AG09309 (cell line): Measurements from ENCODE around the gene KCNJ1.

Experiments used
- DNase-seq: peaks from one replicate; pipeline ENCODE4 v3.0.0-alpha.2; 2010; ENCODE audit warnings: low read depth
- H3K4me3 ChIP-seq: 2 replicates; pipeline ENCODE4 v1.5.1; 2011; ENCODE audit warnings: mild to moderate bottlenecking, low read depth, low read length, moderate library complexity; ENCODE audit not compliant: control insufficient read depth
- TF ChIP-seq, protein P1 (sequence below): IDR thresholded peaks from 2 replicates; pipeline ENCODE4 v1.5.1; 2011; ENCODE audit warnings: mild to moderate bottlenecking, low read depth, low read length, inconsistent platforms; ENCODE audit not compliant: insufficient read depth, control insufficient read depth; ENCODE audit errors: missing control alignments

KCNJ1 gene

DNA sequence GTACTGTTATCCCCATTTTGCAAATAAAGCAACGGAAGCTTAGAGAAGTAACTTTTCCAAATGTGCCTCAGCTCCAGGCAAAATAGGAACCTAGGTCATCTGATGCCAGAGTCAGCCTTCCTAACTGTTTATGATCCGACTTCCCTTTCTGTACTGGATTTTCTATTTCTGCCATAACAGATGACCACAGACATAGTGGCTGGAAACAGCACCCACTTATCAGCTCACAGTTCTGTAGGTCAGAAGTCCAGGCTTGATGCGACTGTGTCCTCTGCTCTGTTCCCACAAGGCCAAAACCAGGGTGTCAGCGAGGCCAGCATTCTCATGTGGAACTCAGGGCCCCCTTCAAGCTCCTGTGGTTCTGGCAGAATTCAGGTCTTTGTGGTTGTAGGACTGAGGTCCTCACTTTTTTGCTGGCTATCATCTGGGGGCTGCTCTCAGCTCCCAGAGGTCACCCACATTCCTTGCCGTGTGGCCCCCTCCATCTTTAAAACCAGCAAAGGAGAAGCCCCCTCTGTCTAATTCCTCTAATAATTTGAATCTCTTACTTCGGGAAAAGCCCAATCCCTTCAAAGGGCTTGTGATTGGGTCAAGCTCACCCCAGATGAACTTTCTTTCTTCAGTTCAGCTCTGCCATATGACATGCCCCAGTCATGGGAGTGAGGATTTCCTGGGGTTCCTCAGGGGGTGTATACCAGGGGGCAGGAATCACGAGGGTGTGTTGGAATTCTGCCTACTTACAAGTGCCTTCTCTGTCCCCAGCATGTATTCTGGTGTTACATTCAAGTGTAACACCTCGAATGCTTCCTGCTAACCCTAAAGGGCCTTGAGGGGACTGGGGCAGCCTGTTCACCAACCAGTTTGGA lies 39.3 kb upstream of the KCNJ1 start:
- no peak for DNase-seq
- H3K4me3 ChIP-seq = no peak overlapping the region
- TF ChIP-seq, protein P1, sequence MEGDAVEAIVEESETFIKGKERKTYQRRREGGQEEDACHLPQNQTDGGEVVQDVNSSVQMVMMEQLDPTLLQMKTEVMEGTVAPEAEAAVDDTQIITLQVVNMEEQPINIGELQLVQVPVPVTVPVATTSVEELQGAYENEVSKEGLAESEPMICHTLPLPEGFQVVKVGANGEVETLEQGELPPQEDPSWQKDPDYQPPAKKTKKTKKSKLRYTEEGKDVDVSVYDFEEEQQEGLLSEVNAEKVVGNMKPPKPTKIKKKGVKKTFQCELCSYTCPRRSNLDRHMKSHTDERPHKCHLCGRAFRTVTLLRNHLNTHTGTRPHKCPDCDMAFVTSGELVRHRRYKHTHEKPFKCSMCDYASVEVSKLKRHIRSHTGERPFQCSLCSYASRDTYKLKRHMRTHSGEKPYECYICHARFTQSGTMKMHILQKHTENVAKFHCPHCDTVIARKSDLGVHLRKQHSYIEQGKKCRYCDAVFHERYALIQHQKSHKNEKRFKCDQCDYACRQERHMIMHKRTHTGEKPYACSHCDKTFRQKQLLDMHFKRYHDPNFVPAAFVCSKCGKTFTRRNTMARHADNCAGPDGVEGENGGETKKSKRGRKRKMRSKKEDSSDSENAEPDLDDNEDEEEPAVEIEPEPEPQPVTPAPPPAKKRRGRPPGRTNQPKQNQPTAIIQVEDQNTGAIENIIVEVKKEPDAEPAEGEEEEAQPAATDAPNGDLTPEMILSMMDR = no peak

DNA sequence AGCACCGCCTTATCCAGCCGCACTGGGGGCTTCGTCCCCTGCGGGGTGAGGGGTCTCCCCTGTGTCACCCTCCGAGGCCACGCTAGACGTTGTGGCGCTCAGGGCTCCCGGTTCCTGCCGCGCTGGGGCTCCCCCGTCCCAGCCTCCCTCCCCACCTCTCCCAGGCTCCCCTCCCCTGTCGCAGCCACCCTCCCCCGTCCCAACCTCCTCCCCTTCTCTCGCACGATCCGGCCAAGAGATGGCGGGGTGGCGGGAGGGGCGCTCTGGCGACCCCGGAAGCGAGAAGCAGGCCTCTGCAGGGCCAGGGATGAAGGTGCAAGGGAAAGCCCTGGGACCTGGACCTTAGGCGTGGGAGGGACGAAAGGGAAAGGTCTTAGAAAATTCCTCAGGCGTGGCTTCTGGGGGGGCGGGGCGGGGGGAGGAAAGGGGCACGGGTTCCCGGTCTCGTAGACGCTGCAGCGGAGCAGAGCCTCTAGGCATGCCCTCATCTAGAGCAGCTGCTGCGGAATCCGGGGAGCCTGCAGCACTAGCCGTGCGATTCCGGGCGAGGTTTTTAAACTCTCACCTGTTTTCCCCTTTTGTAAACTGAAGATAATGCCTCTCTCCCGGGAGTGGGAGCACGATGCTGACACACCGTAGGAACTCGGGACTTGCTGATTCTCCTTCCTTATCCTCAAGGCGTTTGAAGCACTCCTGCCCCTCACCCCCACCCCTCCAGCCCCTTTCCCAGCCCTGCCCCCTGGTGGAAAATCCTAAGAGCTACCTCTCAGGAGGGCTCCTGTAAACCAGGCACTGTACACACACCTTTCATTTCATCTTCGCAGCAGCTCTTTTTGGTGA lies 38.5 kb upstream of the KCNJ1 start:
- peak overlapping the region; percentile 62 for H3K4me3 ChIP-seq
- DNase-seq = no peak
- TF ChIP-seq, protein P1 = peak; percentile 44

DNA sequence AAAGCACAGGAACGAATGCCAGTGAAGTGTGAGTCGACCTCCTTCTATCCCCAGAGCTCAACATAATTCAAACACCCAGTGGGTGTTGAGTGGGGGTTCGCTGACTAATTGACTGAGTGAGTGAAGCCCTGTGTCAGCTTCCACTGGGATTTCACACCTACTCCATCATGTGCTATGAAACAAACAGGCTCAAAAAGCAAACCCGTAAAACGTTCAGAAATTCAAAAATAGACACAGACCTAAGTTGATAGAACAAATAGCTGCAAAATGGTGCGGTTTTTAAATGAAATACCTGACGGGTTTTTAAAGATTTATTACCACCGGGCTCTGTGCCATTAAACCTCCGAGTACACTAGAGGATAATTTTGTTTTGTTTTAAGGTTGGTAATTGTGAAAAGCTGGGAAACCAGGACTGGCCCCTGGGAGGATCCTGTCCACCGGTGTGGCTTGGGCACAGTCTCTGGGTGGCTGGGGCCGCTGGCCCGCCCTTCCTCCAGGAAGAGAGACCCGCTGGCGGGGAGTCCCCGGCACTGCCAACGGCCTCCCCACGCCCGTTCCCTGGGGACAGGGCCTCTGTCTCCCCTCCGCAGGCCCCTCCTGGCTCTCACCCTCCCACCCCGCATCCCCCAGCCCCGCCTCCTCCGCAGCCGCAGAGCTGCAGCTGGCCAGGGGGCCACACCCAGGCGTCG lies 37.7 kb upstream of the KCNJ1 start:
- DNase-seq = no peak
- TF ChIP-seq, protein P1 = no peak
- H3K4me3 ChIP-seq = peak overlapping the region; percentile 62

DNA sequence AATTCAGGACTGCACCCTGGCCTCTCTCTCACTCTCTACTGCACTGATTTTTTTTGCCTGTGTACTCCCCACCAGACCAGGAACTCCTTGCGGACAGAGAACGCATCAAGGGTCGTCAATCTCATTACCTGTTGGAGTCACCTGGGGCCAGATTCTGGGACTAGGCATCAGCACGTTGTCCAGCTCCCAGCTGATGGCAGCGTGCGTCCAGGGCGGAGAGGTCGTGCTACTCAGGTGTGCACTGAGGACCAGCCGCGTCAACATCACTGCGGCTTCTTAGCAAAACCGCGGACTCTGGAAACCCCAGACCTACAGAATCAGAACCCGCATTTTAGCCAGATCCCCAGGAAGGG lies 37.2 kb upstream of the KCNJ1 start:
- H3K4me3 ChIP-seq = no peak overlapping the region
- DNase-seq = no peak
- TF ChIP-seq, protein P1 = no peak

DNA sequence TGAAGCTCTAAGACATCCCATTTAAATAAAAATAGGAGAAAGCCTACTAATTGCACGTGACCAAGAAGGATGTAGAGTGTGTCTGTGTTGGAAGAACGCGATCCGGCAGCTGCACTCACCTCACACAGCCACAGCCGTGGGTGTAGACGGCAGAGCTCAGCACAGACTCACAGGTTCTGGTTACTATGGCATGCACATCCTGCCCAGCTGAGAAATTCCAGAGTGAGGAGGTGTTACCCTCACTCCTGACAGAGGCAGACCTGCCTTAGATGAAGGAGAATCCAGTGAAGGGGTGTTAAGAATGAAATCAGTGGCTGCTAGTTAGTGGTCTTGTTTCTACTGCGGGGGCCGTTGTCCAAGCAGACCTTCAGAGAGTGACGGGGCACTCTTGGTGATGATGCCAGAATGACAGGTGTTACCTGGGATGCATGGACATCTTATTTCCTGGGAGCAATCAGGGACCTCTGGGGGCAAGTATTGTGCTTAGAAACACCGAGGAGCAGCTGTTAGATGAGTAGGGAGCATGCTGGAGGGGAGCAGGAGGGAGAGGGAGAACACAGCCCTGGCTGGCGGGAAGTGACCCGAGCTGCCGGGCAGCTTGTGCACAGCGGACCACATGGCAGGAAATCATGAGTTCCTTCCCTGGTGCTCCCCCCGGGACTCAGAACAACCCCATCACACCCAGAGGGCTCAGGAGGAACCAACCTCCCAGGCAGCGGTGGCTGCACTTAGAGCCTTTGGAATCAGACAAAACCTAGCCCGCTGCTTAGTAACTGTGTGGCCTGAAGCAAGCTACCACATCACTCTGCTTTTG lies 36.4 kb upstream of the KCNJ1 start:
- TF ChIP-seq, protein P1 = no peak
- no peak for DNase-seq
- no peak overlapping the region for H3K4me3 ChIP-seq

DNA sequence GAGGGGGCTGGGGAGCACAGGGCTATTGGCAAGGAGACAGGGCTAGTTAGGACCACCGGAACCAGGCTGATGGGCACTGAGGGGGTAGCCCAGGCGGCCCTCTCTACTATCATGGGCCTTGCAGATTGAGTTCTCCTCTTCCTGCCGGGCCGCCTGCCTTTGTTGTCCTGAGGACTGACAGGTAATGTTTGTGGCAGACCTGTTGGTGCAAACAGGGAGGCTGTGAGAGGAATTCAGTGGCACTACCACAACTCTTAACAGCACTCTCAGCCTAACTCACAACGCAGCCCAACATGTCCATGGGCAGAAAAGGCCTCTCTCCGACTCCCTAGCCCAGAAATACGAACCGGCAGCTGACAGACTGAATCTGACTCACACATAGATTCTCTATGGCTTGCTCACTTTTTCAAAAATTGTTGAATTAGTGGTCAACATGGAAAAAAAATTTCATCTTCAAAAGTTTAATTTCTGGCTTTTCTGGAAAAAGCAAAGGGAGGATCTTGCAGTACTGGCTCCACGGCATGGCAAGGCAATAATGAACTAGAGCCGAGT lies 35.5 kb upstream of the KCNJ1 start:
- H3K4me3 ChIP-seq = no peak overlapping the region
- TF ChIP-seq, protein P1 = no peak
- peak; percentile 34 for DNase-seq
